Right renal pelvis (tissue), 4 donors: ENCODE measurements around the gene INPP5J. TPM values are rescaled to one million over a fixed set of nuclear protein-coding genes. Genes with fewer than 3 reads are reported as not detected.
"Not testable (repeated sequence)": the region's sequence is repeated elsewhere in the genome, so short reads cannot be mapped to it uniquely, and the experiment has no call there.

ENCODE experiments used
- DNase-seq, 4 donors: peaks; one replicate each; pipeline ENCODE4 v3.0.0-alpha.2; 2013; ENCODE audit warnings: low read depth in 4 of 4, low spot score in 3 of 4, missing footprints in 1 of 4
- polyA plus RNA-seq, 4 donors: library from polyadenylated mRNA; unstranded; fragments of 120-200 nt; gene quantifications; one replicate each; pipeline ENCODE4 v1.2.1, GENCODE V29; 2013; ENCODE audit not compliant: insufficient read length in 4 of 4

INPP5J gene
- polyA plus RNA-seq, 4 donors, result 4.3 to 4.6 (median 4.6) TPM

- DNase-seq, result no peak
Measured at GRCh38 chr22:31144223-31144622, 21.5 kb downstream of the INPP5J start.

- no peak for DNase-seq
Measured at GRCh38 chr22:31148488-31148887, 25.7 kb downstream of the INPP5J start.

GRCh38 chr22:31148953-31149627 is 26.3 kb downstream of the INPP5J start:
- peak; percentile 40 to 47 (median 42) for DNase-seq

- no peak for DNase-seq
Measured at GRCh38 chr22:31150615-31151014, 27.8 kb downstream of the INPP5J start.

GRCh38 chr22:31151872-31152271 is 29.1 kb downstream of the INPP5J start:
- DNase-seq, result no peak

- no peak for DNase-seq
Measured at GRCh38 chr22:31153357-31153756, 30.6 kb downstream of the INPP5J start.

- DNase-seq, result no peak
Measured at GRCh38 chr22:31154975-31155374, 32.2 kb downstream of the INPP5J start.

GRCh38 chr22:31155422-31155821 is 32.7 kb downstream of the INPP5J start:
- DNase-seq, result no peak

- DNase-seq, result no peak
Measured at GRCh38 chr22:31160328-31160978, 37.7 kb downstream of the INPP5J start.

GRCh38 chr22:31161386-31161785 is 38.6 kb downstream of the INPP5J start:
- DNase-seq, result no peak

GRCh38 chr22:31162015-31162765 is 39.4 kb downstream of the INPP5J start:
- DNase-seq, result no peak

- DNase-seq, result no peak
Measured at GRCh38 chr22:31170971-31171370, 48.2 kb downstream of the INPP5J start.

- not testable (repeated sequence) for DNase-seq
Measured at GRCh38 chr22:31171734-31172133, 49.0 kb downstream of the INPP5J start.

GRCh38 chr22:31173386-31174145 is 50.8 kb downstream of the INPP5J start:
- DNase-seq, result no peak

GRCh38 chr22:31176923-31177322 is 54.2 kb downstream of the INPP5J start:
- no peak for DNase-seq

GRCh38 chr22:31177420-31178162 is 54.8 kb downstream of the INPP5J start:
- no peak for DNase-seq

GRCh38 chr22:31178859-31179258 is 56.1 kb downstream of the INPP5J start:
- no peak for DNase-seq

GRCh38 chr22:31179345-31179744 is 56.6 kb downstream of the INPP5J start:
- peak in 1 of 4 donors; percentile 22 for DNase-seq

- DNase-seq, result no peak
Measured at GRCh38 chr22:31184015-31184414, 61.2 kb downstream of the INPP5J start.
